NCI-H2196 treated with DMSO at 0.1 percent for 48 hours (cell line): ENCODE results near the gene HSP90AA1.
"Not testable (repeated sequence)": the region's sequence is repeated elsewhere in the genome, so short reads cannot be mapped to it uniquely, and the experiment has no call there.

ENCODE experiments used
- DNase-seq: peaks from one replicate; lab custom pipeline; 2025; ENCODE audit not compliant: unreplicated experiment; lab: John Stamatoyannopoulos, UW

The HSP90AA1 gene

GRCh38 chr14:102095231-102095870 lies 8.5 kb upstream of the HSP90AA1 start:
- DNase-seq: no peak

- DNase-seq: no peak
Measured at GRCh38 chr14:102094101-102094500, 7.3 kb upstream of the HSP90AA1 start.

- no peak for DNase-seq
Measured at GRCh38 chr14:102092806-102093205, 6.0 kb upstream of the HSP90AA1 start.

- DNase-seq: no peak
Measured at GRCh38 chr14:102090713-102091112, 3.9 kb upstream of the HSP90AA1 start.

GRCh38 chr14:102089621-102090343 lies 2.9 kb upstream of the HSP90AA1 start:
- no peak for DNase-seq

GRCh38 chr14:102088012-102088792 lies 1.4 kb upstream of the HSP90AA1 start:
- DNase-seq: no peak

- no peak for DNase-seq
Measured at GRCh38 chr14:102087762-102088011, 843 bp upstream of the HSP90AA1 start.

GRCh38 chr14:102086709-102086971 lies 204 bp downstream of the HSP90AA1 start:
- no peak for DNase-seq

- DNase-seq: no peak
Measured at GRCh38 chr14:102085948-102086708, 716 bp downstream of the HSP90AA1 start.

GRCh38 chr14:102085488-102085887 lies 1.4 kb downstream of the HSP90AA1 start:
- no peak for DNase-seq

- DNase-seq: no peak
Measured at GRCh38 chr14:102084931-102085330, 1.9 kb downstream of the HSP90AA1 start.

GRCh38 chr14:102084522-102084921 lies 2.3 kb downstream of the HSP90AA1 start:
- DNase-seq: not testable (repeated sequence)

- DNase-seq: no peak
Measured at GRCh38 chr14:102081231-102082080, 5.4 kb downstream of the HSP90AA1 start.

- DNase-seq: no peak
Measured at GRCh38 chr14:102080183-102081080, 6.4 kb downstream of the HSP90AA1 start.

- no peak for DNase-seq
Measured at GRCh38 chr14:102079700-102079979, 7.2 kb downstream of the HSP90AA1 start.

GRCh38 chr14:102078831-102079699 lies 7.8 kb downstream of the HSP90AA1 start:
- no peak for DNase-seq

GRCh38 chr14:102078361-102078791 lies 8.5 kb downstream of the HSP90AA1 start:
- not testable (repeated sequence) for DNase-seq

- no peak for DNase-seq
Measured at GRCh38 chr14:102077382-102077709, 9.5 kb downstream of the HSP90AA1 start.

- no peak for DNase-seq
Measured at GRCh38 chr14:102075155-102075554, 11.7 kb downstream of the HSP90AA1 start.
